H1 (cell line): ENCODE results near the gene TRUB1. TPM values are rescaled to one million over a fixed set of nuclear protein-coding genes. Genes with fewer than 3 reads are reported as not detected.

Source experiments
- ASH2L ChIP-seq: fragments of 200-600, 300-600 bp; sonication (generic); IDR thresholded peaks from one replicate; pipeline ENCODE4 v1.7.1; 2017; ENCODE audit warnings: low read length
- ATF3 ChIP-seq: IDR thresholded peaks from 2 replicates; pipeline ENCODE4 v1.6.1; 2011; ENCODE audit warnings: low read depth, mild to moderate bottlenecking, low read length; ENCODE audit not compliant: insufficient read depth
- MAFK ChIP-seq: IDR thresholded peaks from 2 replicates; pipeline ENCODE4 v1.6.1; 2012; ENCODE audit warnings: low read depth, mild to moderate bottlenecking, improper control_type of control experiment, low read length
- POLR2AphosphoS5 ChIP-seq: IDR thresholded peaks from 2 replicates; pipeline ENCODE4 v1.6.1; 2011; ENCODE audit warnings: low read depth, low read length
- RBBP5 ChIP-seq: IDR thresholded peaks from 2 replicates; pipeline ENCODE4 v1.7.1; 2012; ENCODE audit warnings: low read depth, mild to moderate bottlenecking, inconsistent platforms, low read length, moderate library complexity, borderline replicate concordance
- SAP30 ChIP-seq: fragments of 300-600 bp; sonication (generic); IDR thresholded peaks from 2 replicates; pipeline ENCODE4 v1.7.1; 2012; ENCODE audit warnings: low read length, moderate library complexity, mild to moderate bottlenecking, inconsistent platforms; ENCODE audit not compliant: insufficient read depth, insufficient replicate concordance
- SIRT6 ChIP-seq: IDR thresholded peaks from one replicate; pipeline ENCODE4 v1.7.1; 2012; ENCODE audit warnings: low read length, inconsistent platforms
- SUZ12 ChIP-seq: fragments of 200-600 bp; sonication (generic); IDR thresholded peaks from 2 replicates; pipeline ENCODE4 v1.6.1; 2012; ENCODE audit warnings: mild to moderate bottlenecking, inconsistent platforms, low read length, moderate library complexity, mixed read lengths
- TAF7 ChIP-seq: optimal IDR thresholded peaks from 2 replicates; pipeline ENCODE3; 2011; ENCODE audit warnings: low read depth, mild to moderate bottlenecking, inconsistent platforms, low read length, moderate library complexity, borderline replicate concordance
- polyA plus RNA-seq, 7 experiments: library from polyadenylated mRNA; depleted of rRNA in 3 of 7; stranded (reverse) in 5 of 7; unstranded in 2 of 7; fragments of >200 nt in 5 of 7; fragments of 200-250 nt in 2 of 7; gene quantifications; 1 replicate in 5 of 7; 2 replicates in 1 of 7; 4 replicates in 1 of 7; pipeline versions ENCODE4 v1.2.1 to v1.2.3, GENCODE V29; 2011 to 2013; ENCODE audit warnings: missing spikeins in 2 of 7, mixed read lengths in 2 of 7
- total RNA-seq: library from RNA; stranded (reverse); fragmentation: NEBNext Ultra II Directional; extraction: Animal tissue kit (Norgen Biotek cat#: 25700); gene quantifications from 2 replicates; pipeline ENCODE4 v1.2.1, GENCODE V29; 2021

The TRUB1 gene
- total and polyA plus RNA-seq, 2 of the 8 experiments (the other 6 are each of a cell fraction or from before 2014, with no cell fraction given): 6.3 to 22.2 TPM

GRCh38 chr10:114970515-114970914 lies 32.5 kb downstream of the TRUB1 start (continued):
- TF ChIP-seq POLR2AphosphoS5 (no peak), RBBP5 (no peak), SUZ12 (no peak), SIRT6 (no peak), ASH2L (no peak), MAFK (no peak), TAF7 (no peak), ATF3 (no peak), SAP30 (no peak)
- TF ChIP-seq, all 59 proteins: peak for 0
